Upper lobe of left lung (tissue), 6 donors: ENCODE results near the gene HDDC2. TPM values are rescaled to one million over a fixed set of nuclear protein-coding genes. Genes with fewer than 3 reads are reported as not detected.

Experiments used
- ATAC-seq, 2 donors: fragments of 200-7000 bp; cut with Tn5 transposase; one replicate each; pipeline ENCODE4 v1.9.1; 2022; ENCODE audit warnings: mild to moderate bottlenecking in 2 of 2, moderate library complexity in 2 of 2; ENCODE audit not compliant: low FRiP score in 2 of 2
- DNase-seq, 2 donors: peaks; one replicate each; pipeline ENCODE4 v3.0.0-alpha.2; 2019 to 2020
- H3K27ac ChIP-seq, 4 donors: fragments of 200-600 bp; sonication (generic); one replicate each; pipeline ENCODE4 v1.5.1; 2016 to 2019
- H3K27me3 ChIP-seq, 4 donors: fragments of 200-600 bp; sonication (generic); one replicate each; pipeline ENCODE4 v1.5.1; 2017 to 2019
- H3K36me3 ChIP-seq, 4 donors: fragments of 200-600 bp; sonication (generic); one replicate each; pipeline ENCODE4 v1.5.1; 2016 to 2019
- H3K4me1 ChIP-seq, 4 donors: fragments of 200-600 bp; sonication (generic); one replicate each; pipeline ENCODE4 v1.5.1; 2018 to 2019
- H3K4me3 ChIP-seq, 4 donors: fragments of 200-600 bp; sonication (generic); one replicate each; pipeline ENCODE4 v1.5.1; 2017 to 2019; ENCODE audit warnings: mild to moderate bottlenecking in 2 of 4, moderate library complexity in 1 of 4
- H3K9me3 ChIP-seq, 4 donors: fragments of 200-600 bp; sonication (generic); one replicate each; pipeline ENCODE4 v1.5.1; 2018 to 2019
- CTCF ChIP-seq, 6 experiments: fragments of 450-650 bp in 4 of 6; fragments of 200-600 bp in 2 of 6; sonication (generic) in 2 of 6; IDR thresholded peaks; one replicate each; pipeline ENCODE4 v1.5.1; 2016 to 2019; ENCODE audit warnings: antibody characterized with exemption in 6 of 6
- EP300 ChIP-seq, 4 donors: sonication (generic); formaldehyde crosslinking; IDR thresholded peaks; one replicate each; pipeline ENCODE4 v1.5.1; 2017; ENCODE audit warnings: antibody characterized with exemption in 4 of 4, control low read depth in 2 of 4
- POLR2A ChIP-seq, 4 donors: fragments of 450-650 bp; IDR thresholded peaks; one replicate each; pipeline ENCODE4 v1.5.1; 2016 to 2017; ENCODE audit warnings: antibody characterized with exemption in 4 of 4, mild to moderate bottlenecking in 2 of 4
- POLR2AphosphoS5 ChIP-seq, 2 donors: sonication (generic); formaldehyde crosslinking; IDR thresholded peaks; one replicate each; pipeline ENCODE4 v1.5.1; 2017; ENCODE audit warnings: antibody characterized with exemption in 2 of 2
- WGBS, 2 donors: methylation state at CpG; one replicate each; pipeline ENCODE4 v1.1.5; 2017 to 2018; 5-methylcytosine and 5-hydroxymethylcytosine counted together
- total RNA-seq, 6 donors: library from RNA; depleted of rRNA in 4 of 6; stranded (reverse); fragments of >200 nt in 4 of 6; gene quantifications; one replicate each; pipeline versions ENCODE4 v1.1.0 to v1.2.1, GENCODE V29; 2016 to 2021
- donor health status: DM: no; HTN: no; CAD: no; lungs with moderate emphysema.
- donor health status: DM: no; HTN: yes; CAD: no; lungs with severe emphysema.

The HDDC2 gene
- total RNA-seq, result 10 to 100 TPM; 31.4 to 57.5 (median 47.4) TPM

GRCh38 chr6:125301435-125302391, at the start of gene HDDC2:
Gene HDDC2 (minus strand): TSS chr6:125301967. CDS start chr6:125301932, 35 bp downstream.
- DNase-seq, result peak; percentile 70 to 95
- H3K9me3 ChIP-seq, result no peaks in the 10 kb centered on the region
- 6 to 10% methylated on average over 34 to 41 of the region's 67 CpGs for WGBS, 2 donors

GRCh38 chr6:125346926-125347563, 45.3 kb upstream of the HDDC2 start:
- TF ChIP-seq POLR2AphosphoS5 (IDR thresholded peaks at IDR 0.05) (no peak), EP300 (IDR thresholded peaks at IDR 0.05) (no peak), CTCF (IDR thresholded peaks at IDR 0.05) (no peak), POLR2A (IDR thresholded peaks at IDR 0.05) (no peak)
- DNase-seq (no peak), ATAC-seq (no peak)
- H3K4me1 ChIP-seq, result peaks cover 0 to 12% (median 3%) of the 10 kb centered on the region in 4 donors
- H3K27me3 ChIP-seq, result no peaks in the 10 kb centered on the region
- no peaks in the 10 kb centered on the region for H3K9me3 ChIP-seq
- H3K36me3 ChIP-seq, result no peaks in the 10 kb centered on the region
- no peak overlapping the region for H3K4me3 ChIP-seq
- H3K27ac ChIP-seq, result peak overlapping the region in 1 of 4 donors; percentile 24
- WGBS, 2 donors, result 82 to 83% methylated on average over 11 of the region's 11 CpGs

More at GRCh38 chr6:125301435-125302391, at the start of gene HDDC2:
- ATAC-seq, result peak; percentile 92 to 95
- peak within 1 kb of the TSS; percentile 87 to 93 (median 90) for H3K27ac ChIP-seq
- no peaks in the 10 kb centered on the region for H3K27me3 ChIP-seq
- H3K4me3 ChIP-seq, result peak within 1 kb of the TSS; percentile 5 to 82 (median 68)
- peaks cover 9 to 17% (median 14%) of the 10 kb centered on the region in 4 donors for H3K4me1 ChIP-seq
- H3K36me3 ChIP-seq, result peaks cover 0 to 14% (median 2%) of the 10 kb centered on the region in 4 donors
- TF ChIP-seq POLR2AphosphoS5 (IDR thresholded peaks at IDR 0.05) (peak; percentile 64 to 72), CTCF (IDR thresholded peaks at IDR 0.05) (peak in 2 of 6 experiments; percentile 13 to 26), EP300 (IDR thresholded peaks at IDR 0.05) (no peak), POLR2A (IDR thresholded peaks at IDR 0.05) (peak in 2 of 4 donors; percentile 3 to 65)

GRCh38 chr6:125346201-125346925, 44.6 kb upstream of the HDDC2 start:
- H3K27me3 ChIP-seq, result no peaks in the 10 kb centered on the region
- H3K36me3 ChIP-seq, result no peaks in the 10 kb centered on the region
- H3K4me3 ChIP-seq, result peak overlapping the region in 1 of 4 donors; percentile 9
- peaks cover 0 to 12% (median 3%) of the 10 kb centered on the region in 4 donors for H3K4me1 ChIP-seq
- DNase-seq (no peak), ATAC-seq (peak in 1 of 2 donors; percentile 24)
- no peak for TF ChIP-seq POLR2A (IDR thresholded peaks at IDR 0.05)
- no peak for TF ChIP-seq EP300 (IDR thresholded peaks at IDR 0.05)
- no peak for TF ChIP-seq CTCF (IDR thresholded peaks at IDR 0.05)
- no peak for TF ChIP-seq POLR2AphosphoS5 (IDR thresholded peaks at IDR 0.05)
- H3K27ac ChIP-seq, result peak overlapping the region in 1 of 4 donors; percentile 24
- no peaks in the 10 kb centered on the region for H3K9me3 ChIP-seq
- 37 to 43% methylated on average over 11 of the region's 11 CpGs for WGBS, 2 donors

GRCh38 chr6:125341460-125341859, 39.7 kb upstream of the HDDC2 start:
- H3K27me3 ChIP-seq, result no peaks in the 10 kb centered on the region
- no peak for DNase-seq
- H3K36me3 ChIP-seq, result no peaks in the 10 kb centered on the region
- no peak overlapping the region for H3K4me3 ChIP-seq
- no peaks in the 10 kb centered on the region for H3K9me3 ChIP-seq
- WGBS, 2 donors, result 72 to 91% methylated on average over 2 of the region's 2 CpGs
- TF ChIP-seq EP300 (IDR thresholded peaks at IDR 0.05) (no peak), CTCF (IDR thresholded peaks at IDR 0.05) (no peak), POLR2A (IDR thresholded peaks at IDR 0.05) (no peak), POLR2AphosphoS5 (IDR thresholded peaks at IDR 0.05) (no peak)
- peaks cover 0 to 8% (median 3%) of the 10 kb centered on the region in 4 donors for H3K4me1 ChIP-seq
- H3K27ac ChIP-seq, result no peak overlapping the region
- no peak for ATAC-seq
